IMR-90 (cell line): ENCODE data around the gene SHISAL1.

Source experiments
- SMC3 ChIP-seq: fragments of 150-350 bp; IDR thresholded peaks from 2 replicates; pipeline ENCODE4 v1.6.1; 2016; ENCODE audit warnings: low read depth, mild to moderate bottlenecking, antibody characterized with exemption, low read length, moderate library complexity
- TF ChIP-seq, protein P1 (sequence below): conservative IDR thresholded peaks from 2 replicates; pipeline ENCODE4 v1.5.1; 2012; ENCODE audit warnings: mild to moderate bottlenecking, low read depth, low read length, improper control_type of control experiment

GRCh38 chr22:44305455-44305854 is 7.3 kb downstream of the SHISAL1 start:
- TF ChIP-seq, protein P1, sequence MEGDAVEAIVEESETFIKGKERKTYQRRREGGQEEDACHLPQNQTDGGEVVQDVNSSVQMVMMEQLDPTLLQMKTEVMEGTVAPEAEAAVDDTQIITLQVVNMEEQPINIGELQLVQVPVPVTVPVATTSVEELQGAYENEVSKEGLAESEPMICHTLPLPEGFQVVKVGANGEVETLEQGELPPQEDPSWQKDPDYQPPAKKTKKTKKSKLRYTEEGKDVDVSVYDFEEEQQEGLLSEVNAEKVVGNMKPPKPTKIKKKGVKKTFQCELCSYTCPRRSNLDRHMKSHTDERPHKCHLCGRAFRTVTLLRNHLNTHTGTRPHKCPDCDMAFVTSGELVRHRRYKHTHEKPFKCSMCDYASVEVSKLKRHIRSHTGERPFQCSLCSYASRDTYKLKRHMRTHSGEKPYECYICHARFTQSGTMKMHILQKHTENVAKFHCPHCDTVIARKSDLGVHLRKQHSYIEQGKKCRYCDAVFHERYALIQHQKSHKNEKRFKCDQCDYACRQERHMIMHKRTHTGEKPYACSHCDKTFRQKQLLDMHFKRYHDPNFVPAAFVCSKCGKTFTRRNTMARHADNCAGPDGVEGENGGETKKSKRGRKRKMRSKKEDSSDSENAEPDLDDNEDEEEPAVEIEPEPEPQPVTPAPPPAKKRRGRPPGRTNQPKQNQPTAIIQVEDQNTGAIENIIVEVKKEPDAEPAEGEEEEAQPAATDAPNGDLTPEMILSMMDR, result no peak
- no peak for TF ChIP-seq SMC3
